ENCODE results near the gene MAP1B.
A peak's percentile ranks its signal among the peaks of the same experiment; 100 is the strongest.

Gene MAP1B

DNA sequence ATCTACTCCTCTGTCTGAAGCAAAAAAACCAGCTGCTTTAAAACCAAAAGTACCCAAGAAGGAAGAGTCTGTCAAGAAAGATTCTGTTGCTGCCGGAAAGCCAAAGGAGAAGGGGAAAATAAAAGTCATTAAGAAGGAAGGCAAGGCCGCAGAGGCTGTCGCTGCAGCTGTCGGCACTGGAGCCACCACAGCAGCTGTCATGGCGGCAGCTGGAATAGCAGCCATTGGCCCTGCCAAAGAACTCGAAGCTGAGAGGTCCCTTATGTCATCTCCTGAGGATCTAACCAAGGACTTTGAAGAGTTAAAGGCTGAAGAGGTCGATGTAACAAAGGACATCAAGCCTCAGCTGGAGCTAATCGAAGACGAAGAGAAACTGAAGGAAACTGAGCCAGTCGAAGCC is 88.3 kb downstream of the MAP1B start:
- DNase-seq: no peak

DNA sequence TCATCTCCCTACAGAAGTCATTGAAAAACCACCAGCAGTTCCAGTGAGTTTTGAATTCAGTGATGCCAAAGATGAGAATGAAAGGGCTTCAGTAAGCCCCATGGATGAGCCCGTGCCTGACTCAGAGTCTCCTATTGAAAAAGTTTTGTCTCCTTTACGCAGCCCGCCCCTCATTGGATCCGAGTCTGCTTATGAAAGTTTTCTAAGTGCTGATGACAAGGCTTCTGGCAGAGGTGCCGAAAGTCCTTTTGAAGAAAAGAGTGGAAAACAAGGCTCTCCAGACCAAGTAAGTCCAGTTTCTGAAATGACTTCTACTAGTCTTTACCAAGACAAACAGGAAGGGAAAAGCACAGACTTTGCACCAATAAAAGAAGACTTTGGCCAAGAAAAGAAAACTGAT is 90.1 kb downstream of the MAP1B start:
- no peak for DNase-seq

DNA sequence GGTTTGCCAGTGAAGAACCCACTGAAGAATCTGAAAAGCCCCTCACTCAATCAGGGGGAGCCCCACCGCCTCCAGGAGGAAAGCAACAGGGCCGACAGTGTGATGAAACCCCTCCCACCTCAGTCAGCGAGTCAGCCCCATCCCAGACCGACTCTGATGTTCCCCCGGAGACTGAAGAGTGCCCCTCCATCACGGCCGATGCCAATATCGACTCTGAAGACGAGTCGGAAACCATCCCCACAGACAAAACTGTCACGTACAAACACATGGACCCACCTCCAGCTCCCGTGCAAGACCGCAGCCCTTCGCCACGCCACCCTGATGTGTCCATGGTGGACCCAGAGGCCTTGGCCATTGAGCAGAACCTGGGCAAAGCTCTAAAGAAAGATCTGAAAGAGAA is 92.4 kb downstream of the MAP1B start:
- DNase-seq: no peak

DNA sequence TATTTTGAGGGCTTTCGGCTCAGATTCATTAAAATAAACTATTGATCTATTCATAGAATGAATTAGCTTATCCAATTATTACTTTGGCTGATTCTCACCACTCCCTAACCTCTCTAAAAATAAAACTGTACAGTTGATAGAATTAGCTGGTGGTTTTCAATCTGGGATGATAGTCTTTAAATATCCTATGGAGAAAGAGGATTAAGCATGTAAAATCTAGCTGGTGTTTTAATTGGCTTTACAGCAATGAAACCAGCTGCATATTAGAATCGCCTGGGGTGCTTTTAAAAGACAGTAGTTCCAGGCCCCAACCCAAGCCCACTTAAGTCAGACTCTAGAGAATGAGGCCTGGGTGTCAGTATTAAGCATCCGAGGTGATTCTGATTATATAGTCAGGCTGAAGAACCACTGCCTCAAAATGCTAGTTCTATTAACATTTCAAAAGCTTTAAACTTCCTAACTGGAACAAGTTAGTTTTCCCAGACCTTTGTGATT is 95.1 kb downstream of the MAP1B start:
- no peak for DNase-seq

DNA sequence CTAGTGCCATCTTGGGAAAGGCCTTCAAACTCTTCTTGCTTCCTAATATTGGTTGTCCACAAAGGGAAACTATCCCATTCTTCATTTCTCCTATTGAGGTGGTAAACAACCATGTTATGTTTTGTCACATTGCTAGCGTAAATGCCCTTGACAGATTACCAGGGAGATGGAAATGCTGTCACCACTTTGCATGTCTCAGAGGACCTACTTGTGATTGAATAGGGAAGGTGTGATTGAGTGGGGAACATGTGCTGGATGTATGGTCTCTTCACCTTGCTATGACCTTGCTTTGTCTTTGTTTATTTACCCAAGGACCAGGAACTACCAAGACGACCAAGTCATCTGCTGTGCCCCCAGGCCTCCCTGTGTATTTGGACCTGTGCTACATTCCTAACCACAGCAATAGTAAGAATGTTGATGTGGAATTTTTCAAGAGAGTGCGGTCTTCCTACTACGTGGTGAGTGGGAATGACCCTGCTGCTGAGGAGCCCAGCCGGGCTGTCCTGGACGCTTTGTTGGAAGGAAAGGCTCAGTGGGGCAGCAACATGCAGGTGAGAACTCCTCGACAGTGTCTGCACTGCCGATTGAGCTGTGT is 96.1 kb downstream of the MAP1B start:
- peak; percentile 42 for DNase-seq

DNA sequence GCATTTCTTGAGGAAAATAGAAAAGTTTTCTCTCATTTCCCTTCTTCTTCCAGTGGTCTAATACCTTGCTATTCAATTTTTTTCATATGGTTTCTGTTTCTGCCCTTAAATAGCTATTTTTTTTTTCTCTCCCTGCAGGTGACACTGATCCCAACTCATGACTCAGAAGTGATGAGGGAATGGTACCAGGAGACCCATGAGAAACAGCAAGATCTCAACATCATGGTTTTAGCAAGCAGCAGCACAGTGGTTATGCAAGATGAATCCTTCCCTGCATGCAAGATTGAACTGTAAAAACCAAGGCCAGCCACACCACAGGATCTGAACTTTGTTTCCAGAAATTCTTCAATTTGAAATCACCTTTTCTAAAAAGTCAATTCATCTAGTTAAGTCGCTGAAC is 97.7 kb downstream of the MAP1B start:
- DNase-seq: no peak

DNA sequence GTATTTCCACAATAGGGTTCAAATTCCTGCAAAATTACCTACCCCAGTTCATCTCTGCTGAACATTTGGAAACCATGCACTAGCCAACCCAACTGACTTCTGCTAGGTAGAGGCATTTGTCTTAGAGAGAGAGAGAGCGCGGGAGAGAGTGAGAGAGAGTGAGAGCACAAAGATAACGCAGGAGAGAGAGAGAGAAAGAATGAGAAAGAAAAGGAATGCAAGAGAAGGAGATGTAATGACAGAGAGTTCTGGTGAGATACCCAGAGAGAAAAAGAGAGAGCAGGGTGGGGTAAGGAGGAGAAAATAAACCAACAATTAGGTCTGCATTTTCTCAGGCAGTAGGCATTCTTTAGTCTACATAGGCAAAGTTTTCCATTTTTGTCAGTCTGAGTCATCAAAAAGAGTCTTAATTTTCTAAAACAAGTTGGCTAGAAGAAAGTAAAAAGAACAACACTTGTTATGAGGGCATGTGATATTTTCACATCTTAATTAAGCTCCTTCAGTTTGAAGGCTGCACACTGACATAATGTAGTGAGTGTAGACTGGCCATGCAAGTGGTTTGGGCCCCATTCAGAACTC is 98.2 kb downstream of the MAP1B start:
- DNase-seq: peak; percentile 68

DNA sequence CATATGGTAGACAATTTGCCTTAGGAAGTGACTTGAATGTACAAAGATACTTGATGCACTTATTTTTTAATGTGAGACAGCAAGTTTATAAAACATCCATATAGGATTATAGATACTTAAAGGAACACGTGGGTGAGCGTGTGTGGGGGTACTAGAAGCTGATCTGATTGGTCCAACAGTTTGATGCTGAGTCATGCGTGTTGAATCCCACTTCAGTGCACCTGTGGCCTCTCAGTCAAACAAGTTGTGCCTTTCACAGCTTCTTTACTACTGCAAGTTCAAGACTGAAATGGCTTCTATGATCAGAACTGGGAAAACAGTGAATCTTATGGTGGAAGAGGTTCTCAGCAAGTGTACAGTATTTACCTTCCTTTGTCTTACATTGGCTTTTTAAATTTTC is 98.9 kb downstream of the MAP1B start:
- DNase-seq: no peak

DNA sequence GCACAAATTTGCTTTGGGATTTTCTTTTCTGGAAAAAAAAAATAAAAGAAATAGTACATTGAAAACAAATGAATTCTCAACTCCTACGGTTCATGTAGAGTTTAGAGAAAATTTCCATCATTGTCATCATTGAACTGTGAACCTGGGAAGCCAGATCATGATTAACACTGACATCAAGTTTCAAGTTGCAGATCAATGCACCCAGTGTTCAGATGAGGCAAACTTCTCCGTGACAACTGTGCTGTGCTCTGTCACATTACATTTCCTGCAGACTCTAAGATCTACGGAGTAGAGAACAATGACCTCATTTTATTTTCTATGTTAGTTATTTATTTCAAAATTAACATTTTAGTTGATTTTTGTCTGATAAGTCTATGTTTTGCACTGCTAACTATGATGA is 99.7 kb downstream of the MAP1B start:
- no peak for DNase-seq

DNA sequence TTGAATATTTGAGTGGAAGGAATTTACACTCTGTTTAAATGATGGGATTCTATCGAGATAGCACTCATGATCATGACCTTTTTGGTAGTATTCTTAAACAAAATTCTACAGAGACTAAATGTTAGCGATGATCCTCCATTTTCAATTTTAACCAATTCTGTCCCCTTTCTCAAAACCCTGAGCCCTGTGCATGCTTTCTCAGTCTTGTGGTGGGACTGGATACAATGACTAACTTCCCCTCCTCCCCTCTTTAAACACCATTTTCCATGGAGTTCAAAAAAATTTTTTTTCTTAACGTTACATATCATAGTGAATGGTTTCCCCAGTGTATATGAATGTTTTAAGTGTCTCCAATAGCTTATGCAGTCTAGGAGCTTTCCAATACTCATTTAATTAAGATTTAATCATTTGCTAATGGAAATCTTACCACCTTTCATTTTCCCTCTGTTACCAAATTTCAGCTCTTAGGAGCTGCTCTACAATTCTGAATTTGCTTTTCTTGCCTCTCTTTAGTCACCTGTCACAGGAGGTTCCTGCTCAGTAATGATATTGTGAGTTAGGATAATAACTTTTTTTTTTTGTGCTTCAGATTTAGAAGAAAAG is 101.2 kb downstream of the MAP1B start:
- DNase-seq: no peak

DNA sequence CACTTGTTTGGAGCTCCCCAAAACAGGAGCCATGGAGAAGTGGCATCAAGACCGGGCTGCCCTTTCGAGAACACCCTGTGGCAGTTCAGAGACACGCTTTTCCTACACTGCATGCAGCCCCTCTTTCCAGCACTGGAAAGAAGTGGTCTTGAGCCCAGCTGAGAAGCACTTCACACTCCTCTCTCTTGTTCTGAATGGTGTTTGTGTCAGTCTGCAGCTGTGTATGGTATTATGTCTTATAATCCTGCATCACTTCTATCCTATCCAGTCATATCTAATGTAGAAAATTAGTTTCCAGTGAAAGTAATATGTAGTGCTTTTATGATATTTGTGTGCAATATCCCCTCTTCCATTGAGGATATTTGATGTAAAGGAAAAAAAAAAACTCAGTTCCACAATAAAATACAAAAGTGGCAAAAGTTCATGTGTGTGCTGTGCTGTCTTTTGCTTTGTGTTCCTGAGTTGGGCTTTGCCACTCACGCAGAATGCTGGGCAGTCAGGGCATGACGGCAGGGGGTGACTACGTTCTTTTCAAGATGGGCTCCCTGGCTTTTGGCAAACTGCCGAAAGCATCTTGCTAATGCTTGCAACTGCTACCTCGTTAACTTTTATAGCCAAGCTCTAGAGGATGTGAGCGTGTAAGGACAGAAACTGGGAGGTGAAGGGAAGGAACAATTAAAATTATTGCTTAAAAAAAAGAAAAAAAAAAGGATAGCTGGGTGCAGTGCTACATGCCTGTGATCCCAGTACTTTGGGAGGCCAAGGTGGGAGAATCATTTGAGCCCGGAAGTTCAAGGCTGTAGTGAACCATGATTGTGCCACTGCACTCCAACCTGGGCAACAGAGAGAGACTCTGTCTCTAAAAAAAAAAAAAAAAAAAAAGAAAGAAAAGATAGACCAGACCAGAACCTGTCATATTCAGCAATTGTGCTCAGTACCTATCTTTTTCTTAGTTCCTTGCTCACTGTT is 102.2 kb downstream of the MAP1B start:
- DNase-seq: peak; percentile 40

DNA sequence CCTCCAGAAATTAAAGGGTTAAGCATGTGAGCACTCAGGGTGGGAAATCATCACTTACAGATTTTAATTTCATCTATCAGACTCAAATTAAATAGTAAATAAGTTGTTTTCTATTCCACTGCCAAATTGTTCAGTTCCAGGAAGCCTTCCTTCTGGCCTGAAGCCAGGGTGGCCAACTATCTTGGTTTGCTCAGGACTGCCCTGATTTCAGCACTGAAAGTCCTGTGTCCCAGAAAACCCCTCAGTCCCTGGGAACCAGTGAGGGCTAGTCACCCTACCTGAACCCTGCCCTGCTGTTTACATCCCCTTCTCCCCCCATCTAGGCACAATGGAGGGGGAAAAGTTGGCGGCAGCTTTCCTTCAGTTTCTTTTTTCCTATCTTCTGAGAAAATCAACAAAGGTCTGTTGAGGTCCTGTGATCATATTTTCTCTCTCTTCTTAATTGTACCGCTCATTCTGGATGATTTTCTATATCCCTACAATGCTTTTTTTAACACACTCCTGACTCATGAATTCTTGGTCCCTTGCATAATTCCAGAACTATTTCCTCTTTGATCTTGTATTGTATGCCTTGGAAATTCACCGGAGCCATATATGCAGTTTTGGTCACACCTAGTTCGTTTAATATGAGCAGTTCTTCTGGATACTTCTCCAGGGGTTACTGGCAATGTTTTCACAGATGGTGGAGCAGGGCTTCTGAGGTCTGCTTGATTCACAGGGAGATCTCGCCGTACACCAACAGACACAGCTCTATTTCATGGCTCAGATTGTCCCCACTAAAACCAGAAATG is 103.8 kb downstream of the MAP1B start:
- peak; percentile 83 for DNase-seq

DNA sequence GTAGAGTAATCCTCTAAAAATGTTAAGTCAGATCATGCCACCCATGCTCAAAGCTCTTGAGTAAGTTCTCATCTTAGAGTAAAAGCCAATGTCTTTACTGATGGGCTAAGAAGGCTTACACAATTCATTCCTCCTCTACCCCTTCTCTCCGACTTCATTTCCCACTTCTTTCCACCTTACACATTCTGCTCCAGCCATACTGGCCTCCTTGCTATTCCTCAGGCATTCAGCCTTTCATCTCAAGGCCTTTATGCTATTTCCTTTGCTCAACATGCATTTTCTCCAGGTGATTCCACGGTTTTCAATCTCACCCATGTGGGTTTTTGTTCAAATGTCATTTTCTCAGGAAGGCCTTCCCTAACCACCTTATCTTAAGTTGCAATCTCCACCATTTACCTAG is 104.9 kb downstream of the MAP1B start:
- no peak for DNase-seq

DNA sequence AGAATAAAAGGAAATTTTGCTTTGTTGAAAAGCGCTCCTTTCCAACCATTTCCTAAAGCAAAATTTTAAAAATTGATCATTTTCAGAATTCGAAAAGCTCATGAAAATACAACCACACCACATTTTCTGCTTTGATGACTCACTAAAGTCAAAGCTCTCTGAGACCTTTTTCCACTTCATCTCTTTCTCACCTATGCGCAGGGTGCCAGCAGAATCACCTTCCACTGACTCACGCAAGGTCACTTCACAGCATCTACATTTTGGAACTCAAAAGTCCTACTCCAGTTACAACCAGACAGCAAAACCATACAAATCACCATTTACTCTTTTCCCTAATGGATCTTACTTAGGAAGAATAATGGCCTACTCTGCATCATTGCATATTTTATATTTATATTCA is 106.2 kb downstream of the MAP1B start:
- no peak for DNase-seq

DNA sequence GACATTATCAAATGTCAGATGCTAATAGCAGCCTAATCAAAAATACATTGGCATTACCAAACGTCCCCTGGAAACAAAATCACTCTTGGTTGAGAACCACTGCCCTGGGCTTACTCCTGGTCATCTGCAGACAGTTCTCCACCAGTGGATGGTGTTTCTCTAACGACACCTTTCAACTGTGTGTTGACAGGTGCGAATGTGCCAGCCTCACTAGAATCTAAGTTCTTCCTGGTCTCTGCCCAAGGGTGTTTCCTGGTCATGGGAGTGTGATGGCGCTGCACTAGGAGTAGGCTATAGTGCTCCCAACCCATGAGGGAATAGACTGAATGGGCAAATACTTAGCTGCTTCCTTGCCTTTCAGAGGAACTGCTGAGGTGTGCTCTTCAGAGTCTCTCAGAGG is 106.9 kb downstream of the MAP1B start:
- DNase-seq: no peak

DNA sequence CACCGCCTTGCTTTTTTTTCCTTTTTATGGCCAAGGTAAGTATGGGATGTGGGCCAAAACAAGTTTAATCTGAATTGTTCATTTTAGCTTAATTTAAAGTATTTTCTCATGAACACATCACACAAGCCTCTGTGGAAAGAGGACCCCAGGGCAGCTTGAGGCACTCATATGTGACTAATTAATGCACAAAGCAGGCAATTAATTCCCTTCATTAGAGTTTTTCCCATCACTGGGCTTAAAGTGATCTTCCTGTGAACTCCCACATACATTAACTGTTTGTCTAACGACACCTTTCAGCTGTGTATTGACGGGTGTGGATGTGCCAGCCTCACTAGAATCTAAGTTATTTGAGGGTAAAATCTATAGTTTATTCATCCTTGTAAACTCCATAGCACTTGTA is 109.5 kb downstream of the MAP1B start:
- DNase-seq: no peak

DNA sequence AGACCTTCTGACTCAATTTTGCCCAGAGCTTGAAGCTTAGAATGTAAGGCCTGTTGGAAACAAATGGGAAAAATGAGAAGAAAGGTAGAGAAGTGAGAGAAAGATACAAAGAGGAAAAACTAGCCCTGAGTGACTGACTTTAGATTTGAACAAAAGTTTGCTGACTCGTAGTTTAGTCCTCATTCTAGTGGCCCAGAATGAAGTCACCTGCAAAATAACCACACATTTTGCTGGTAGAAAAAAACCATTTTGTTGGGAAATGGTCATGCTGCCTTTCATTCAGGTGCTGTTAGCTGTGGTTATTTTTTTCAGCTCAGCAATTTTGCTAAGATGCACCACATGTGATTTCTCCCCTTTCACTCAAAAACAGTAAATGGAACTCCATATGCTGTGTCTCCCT is 113.8 kb downstream of the MAP1B start:
- no peak for DNase-seq

DNA sequence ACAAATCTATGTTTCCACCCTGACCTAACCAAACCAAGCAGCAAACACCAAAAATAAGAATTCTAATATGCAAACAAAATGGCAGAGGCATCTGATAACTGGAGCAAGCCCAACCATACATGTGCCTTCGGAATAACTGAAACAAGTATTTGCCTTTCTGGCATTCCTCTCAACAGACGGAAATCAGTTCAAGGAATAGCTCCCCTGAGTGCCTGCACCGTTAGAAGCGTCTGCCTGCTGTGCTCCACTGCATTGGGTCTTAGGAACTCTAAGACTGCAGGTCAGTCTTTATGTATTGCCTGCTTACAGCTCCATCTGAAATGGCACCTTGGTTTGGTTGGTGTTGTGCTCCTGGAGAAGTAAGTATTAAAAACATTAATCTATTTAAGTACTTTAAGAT is 114.3 kb downstream of the MAP1B start:
- no peak for DNase-seq

DNA sequence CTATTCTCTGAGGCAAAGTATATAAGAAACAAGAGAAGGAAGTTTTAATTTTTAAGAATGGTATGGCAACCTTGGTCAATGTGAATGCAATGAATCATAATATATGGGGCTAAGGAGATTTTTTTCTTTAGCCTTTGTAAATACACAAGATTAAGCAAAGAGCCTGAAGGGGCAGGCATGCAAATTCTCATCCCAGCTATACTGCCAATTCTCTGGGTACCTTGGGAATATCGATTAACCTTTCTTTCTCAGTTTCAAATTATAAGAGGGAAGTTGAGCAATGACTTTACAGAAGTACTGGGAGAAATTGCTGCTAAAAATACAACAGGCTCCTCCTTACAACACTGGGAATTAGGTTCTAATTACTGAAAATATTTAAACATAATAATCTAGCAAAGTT is 115.2 kb downstream of the MAP1B start:
- no peak for DNase-seq

DNA sequence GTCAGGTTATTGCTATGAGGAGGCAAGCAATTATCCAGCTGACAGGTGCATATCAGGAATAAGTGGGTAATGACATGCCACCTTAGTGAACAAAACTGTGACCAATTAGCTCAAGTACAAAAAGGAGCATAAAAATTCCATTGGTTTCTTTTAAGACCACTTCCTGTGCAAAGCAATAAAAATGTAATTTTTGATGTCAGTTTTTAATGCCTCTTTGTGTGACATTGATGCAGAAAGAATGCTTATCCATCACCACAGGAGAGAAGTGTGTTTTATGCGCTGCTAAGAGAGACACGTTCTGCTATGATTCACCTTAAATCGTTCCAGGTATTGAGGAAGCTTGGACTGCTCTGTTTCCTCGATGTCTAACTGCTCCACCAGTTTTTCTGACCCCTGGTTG is 116.1 kb downstream of the MAP1B start:
- DNase-seq: no peak

DNA sequence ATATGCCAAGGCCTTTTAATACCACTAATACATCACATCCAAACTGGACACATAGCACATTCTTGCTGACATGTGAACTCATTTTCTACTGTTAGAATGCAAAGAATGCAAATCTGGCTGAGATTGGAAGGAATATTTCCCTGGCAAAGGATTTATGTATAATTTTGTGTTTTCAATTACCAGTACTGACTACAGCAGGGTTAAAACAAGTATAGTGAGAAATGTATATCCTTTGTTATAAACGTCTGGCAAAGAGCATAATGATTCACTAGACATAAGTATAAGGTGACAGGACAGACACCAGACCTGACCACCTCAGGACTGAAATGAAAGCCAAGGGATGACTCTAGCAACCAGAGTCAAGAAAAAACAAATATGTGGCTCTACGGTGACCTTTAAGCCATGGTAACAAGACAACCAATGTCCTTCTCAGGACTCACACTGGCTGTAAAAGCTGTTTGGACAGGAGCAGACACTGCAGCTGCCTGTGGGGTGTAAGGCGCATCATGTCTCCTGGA is 117.7 kb downstream of the MAP1B start:
- peak; percentile 90 for DNase-seq

DNA sequence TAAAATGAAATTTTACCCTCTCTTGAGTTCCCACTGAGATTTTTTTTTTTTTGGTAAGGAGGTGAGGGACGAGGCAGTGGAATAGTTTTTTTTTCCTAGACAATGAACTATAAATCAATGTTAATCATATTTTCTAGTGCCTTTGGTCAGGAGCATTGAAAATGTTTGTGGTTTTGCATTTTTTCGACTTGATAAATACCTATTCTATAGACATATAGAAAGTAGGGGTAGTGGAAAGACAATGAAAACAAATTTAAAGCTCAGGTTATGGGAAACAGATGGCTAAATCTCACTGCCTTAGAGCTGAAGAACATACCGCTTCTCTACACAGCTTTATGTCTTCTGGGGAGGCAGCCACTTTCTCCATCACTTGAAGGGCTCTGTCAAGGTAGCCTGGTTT is 118.5 kb downstream of the MAP1B start:
- no peak for DNase-seq
